Renal cortical epithelial cell (primary cell): ENCODE measurements around the gene LRP11. TPM values are rescaled to one million over a fixed set of nuclear protein-coding genes. Genes with fewer than 3 reads are reported as not detected.

Experiments used
- DNase-seq: peaks from one replicate; pipeline ENCODE4 v3.0.0-alpha.2; 2011; ENCODE audit warnings: low read depth
- total RNA-seq: library from RNA; depleted of rRNA; stranded (reverse); fragments of >200 nt; gene quantifications from 2 replicates; pipeline ENCODE4 v1.2.3, GENCODE V29; 2014

Gene LRP11
- total RNA-seq, 1 donor from 2014 or later, result 34.4 TPM

GRCh38 chr6:149783551-149783950 lies 80.6 kb downstream of the LRP11 start:
- no peak for DNase-seq

GRCh38 chr6:149782337-149782736 lies 81.8 kb downstream of the LRP11 start:
- no peak for DNase-seq

- no peak for DNase-seq
These were observed 82.4 kb downstream of the LRP11 start for GRCh38 chr6:149781715-149782114.

- no peak for DNase-seq
These were observed 84.6 kb downstream of the LRP11 start for GRCh38 chr6:149779644-149779963.

- DNase-seq, result no peak
These were observed 86.5 kb downstream of the LRP11 start for GRCh38 chr6:149777624-149778023.

- DNase-seq, result no peak
These were observed 92.2 kb downstream of the LRP11 start for GRCh38 chr6:149771925-149772324.

- no peak for DNase-seq
These were observed 93.0 kb downstream of the LRP11 start for GRCh38 chr6:149771185-149771584.

GRCh38 chr6:149769676-149770075 lies 94.5 kb downstream of the LRP11 start:
- no peak for DNase-seq

Other genes starting within 250 kb of the LRP11 start
- gene KATNA1, start 215.6 kb downstream of the LRP11 start, total RNA-seq, result 29.5 and 36.8 TPM in 2 replicates
- gene LATS1, start 146.3 kb downstream of the LRP11 start, total RNA-seq, result 6.4 and 19.7 TPM in 2 replicates
- gene NUP43, start 117.8 kb downstream of the LRP11 start, total RNA-seq, result 18.9 and 29.3 TPM in 2 replicates
- 157 and 184 TPM in 2 replicates for gene PCMT1, start 114.6 kb downstream of the LRP11 start, total RNA-seq
- not detected in 2 replicates for gene RAET1E, start 33.8 kb upstream of the LRP11 start, total RNA-seq
- gene RAET1G, start 58.8 kb upstream of the LRP11 start, total RNA-seq, result 0.15 TPM in 1 of 2 replicates, not detected in the other
- gene ULBP2, start 77.7 kb upstream of the LRP11 start, total RNA-seq, result 8.2 and 14.4 TPM in 2 replicates
- gene ULBP1, start 99.6 kb upstream of the LRP11 start, total RNA-seq, result 0.17 and 0.20 TPM in 2 replicates
- 0.99 and 3.1 TPM in 2 replicates for gene RAET1L, start 161.2 kb upstream of the LRP11 start, total RNA-seq
- gene ULBP3, start 204.8 kb upstream of the LRP11 start, total RNA-seq, result 10.3 and 10.9 TPM in 2 replicates